ENCODE data around the gene ZNF79. TPM values are rescaled to one million over a fixed set of nuclear protein-coding genes. Genes with fewer than 3 reads are reported as not detected.

Gene ZNF79
- total RNA-seq, 1 experiment from 2014 or later, result 9.6 TPM

GRCh38 chr9:127398275-127398647, 25.9 kb upstream of the ZNF79 start:
- DNase-seq (ENCODE audit: low read depth), result no peak

DNA sequence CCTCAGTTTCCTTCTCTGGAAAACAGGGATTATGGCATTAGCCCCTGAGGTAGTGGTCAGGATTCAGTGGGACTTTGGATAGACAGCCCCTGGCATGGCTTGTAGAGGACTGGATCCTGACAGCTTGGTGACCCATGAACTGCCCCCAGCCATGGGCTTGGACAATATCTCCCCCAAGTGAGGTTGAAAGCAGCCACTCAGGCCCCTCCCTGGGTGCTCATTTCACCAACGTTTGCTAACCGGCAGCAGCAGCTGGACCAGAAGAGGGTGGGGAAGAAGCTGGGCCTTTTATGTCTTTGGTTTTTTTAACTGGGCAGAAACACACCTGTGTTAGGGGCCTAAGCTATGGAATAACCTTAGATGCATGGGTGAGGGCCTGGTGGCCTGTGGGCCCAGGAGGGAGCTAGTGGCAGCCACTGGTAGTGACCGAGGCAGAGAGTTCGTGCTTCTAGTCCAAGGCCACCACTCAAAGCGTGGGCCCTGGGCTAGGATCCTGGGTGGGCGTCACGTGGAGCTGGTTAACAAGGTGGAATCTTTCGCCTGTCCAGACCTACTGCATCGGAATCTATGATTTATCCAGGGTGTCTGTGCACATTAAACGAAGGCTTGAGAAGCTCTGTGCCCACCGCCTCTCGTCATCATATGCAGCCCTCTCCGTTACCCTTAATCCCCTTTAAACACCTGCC, 25.3 kb upstream of the ZNF79 start:
- DNase-seq (ENCODE audit: low read depth), result no peak

DNA sequence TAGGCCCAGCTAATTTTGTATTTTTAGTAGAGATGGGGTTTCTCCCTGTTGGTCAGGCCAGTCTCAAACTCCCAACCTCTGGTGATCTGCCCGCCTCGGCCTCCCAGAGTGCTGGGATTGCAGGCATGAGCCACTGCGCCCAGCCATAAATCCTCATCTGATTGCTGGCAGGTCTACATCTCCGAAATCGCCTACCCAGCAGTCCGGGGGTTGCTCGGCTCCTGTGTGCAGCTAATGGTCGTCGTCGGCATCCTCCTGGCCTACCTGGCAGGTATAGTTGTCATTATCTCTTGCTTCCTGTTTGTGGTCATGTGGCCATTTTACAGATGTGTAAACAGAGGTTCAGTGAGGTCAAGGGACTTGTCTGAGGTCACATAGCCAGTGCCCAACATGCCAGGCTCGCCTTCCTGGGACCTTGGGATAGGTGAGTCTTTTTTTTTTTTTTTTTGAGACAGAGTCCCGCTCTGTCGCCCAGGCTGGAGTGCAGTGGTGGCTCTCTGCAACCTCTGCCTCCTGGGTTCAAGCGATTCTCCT, 24.4 kb upstream of the ZNF79 start:
- DNase-seq (ENCODE audit: low read depth), result no peak

- DNase-seq (ENCODE audit: low read depth), result no peak
Observed at GRCh38 chr9:127402401-127403090, 21.6 kb upstream of the ZNF79 start.

DNA sequence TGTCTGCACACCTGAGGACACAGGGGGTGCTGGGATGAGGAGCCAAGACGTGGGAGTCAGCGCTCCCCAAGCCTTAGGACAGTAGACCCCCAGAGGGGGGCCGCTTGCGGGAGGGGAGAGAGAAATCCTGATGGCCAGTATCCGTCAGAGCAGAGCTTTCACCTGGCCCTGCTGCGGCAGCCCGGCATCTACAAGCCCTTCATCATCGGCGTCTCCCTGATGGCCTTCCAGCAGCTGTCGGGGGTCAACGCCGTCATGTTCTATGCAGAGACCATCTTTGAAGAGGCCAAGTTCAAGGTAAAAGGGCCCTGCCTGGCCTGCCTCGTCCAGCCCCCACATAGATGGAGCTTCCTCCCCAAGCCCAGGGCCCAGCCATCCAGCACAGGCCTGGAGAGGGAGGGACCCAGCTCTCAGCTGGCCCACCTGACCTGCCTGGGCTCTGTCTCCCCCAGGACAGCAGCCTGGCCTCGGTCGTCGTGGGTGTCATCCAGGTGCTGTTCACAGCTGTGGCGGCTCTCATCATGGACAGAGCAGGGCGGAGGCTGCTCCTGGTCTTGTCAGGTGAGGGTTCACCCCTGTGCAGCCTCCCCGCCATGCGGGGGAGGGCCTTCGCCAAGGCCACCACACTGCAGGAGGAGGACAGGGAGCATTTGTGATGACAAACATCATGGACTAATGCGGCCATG, 20.5 kb upstream of the ZNF79 start:
- no peak for DNase-seq (ENCODE audit: low read depth)

DNA sequence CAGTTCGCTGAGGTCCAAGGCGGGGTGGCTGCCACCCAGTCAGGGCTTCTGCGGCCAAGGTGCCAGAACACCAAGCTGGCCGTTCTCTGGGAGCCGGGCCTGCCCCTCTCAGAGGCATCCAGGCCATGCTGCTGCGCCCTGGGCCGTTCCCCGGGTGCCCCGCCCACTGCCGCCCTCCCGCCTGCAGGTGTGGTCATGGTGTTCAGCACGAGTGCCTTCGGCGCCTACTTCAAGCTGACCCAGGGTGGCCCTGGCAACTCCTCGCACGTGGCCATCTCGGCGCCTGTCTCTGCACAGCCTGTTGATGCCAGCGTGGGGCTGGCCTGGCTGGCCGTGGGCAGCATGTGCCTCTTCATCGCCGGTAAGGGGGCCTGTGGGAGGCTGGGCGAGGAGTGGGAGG, 19.6 kb upstream of the ZNF79 start:
- no peak for DNase-seq (ENCODE audit: low read depth)

DNA sequence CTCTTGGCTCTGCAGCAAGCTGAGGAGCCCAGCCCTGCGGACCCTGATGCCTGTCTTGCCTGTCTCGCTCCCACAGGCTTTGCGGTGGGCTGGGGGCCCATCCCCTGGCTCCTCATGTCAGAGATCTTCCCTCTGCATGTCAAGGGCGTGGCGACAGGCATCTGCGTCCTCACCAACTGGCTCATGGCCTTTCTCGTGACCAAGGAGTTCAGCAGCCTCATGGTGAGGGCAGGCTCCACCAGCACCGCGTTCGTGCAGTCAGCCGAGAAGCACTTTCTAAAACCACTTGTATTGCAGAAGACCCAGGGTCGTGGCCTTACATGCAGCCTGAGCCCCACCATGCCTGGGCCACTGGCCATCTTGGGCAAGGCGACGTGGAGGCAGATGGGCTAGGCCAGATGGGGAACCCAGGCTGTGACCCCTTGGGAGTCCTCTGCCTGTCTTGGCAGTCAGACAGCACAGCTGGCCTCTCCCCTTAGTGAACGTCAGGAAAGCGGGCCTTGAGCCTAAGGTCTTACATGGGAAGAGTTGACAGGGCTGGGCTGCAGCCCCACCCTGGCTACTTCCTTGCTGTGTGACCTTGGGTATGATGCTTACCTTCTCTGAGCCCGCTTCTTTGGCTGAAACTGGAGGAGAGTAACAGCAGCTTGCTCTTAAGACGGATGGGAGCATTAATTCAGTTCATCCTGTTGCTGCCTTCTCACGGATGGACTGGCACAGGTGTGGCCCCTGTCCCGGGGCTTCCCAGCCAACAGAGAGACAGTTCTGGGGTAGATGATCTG, 18.6 kb upstream of the ZNF79 start:
- no peak for DNase-seq (ENCODE audit: low read depth)

DNA sequence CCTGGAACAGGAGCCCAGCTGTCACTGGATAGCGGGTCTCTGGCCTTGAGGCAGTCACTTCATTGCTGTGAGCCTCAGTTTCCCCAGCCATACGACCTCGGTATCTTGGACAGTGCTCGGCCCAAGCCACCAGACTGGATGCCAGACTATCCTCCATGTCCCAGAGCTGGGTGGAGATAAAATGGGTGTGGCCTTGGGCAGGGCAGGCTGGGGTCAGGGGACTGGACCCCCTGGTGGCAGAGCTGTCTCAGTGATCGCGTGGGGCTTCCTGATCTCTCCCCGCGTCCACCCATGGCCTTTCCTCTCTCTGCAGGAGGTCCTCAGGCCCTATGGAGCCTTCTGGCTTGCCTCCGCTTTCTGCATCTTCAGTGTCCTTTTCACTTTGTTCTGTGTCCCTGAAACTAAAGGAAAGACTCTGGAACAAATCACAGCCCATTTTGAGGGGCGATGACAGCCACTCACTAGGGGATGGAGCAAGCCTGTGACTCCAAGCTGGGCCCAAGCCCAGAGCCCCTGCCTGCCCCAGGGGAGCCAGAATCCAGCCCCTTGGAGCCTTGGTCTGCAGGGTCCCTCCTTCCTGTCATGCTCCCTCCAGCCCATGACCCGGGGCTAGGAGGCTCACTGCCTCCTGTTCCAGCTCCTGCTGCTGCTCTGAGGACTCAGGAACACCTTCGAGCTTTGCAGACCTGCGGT, 17.2 kb upstream of the ZNF79 start:
- DNase-seq (ENCODE audit: low read depth), result no peak

- DNase-seq (ENCODE audit: low read depth), result no peak
Observed at GRCh38 chr9:127407492-127407843, 16.7 kb upstream of the ZNF79 start.

GRCh38 chr9:127411122-127411521, 13.1 kb upstream of the ZNF79 start:
- DNase-seq (ENCODE audit: low read depth), result no peak

DNA sequence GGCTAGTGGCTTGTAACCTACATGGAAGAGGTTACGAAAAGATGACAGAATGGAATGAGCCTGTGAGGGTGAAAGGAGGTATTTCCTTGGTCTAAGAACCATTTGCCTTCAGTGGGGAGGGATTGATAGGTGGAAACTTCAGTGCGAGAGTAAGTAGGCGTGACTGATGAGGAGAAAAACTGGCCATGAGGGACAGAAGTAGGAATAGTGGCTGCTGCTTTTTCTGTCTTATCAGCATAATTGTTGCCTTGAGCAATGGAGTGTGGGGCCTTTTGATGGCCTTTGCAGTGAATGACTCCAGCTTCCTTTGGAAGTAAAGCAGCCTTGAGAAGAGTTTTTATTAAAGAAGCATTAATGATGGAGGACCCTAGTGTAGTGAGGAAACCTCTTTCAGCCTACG, 9.0 kb upstream of the ZNF79 start:
- DNase-seq (ENCODE audit: low read depth), result no peak

DNA sequence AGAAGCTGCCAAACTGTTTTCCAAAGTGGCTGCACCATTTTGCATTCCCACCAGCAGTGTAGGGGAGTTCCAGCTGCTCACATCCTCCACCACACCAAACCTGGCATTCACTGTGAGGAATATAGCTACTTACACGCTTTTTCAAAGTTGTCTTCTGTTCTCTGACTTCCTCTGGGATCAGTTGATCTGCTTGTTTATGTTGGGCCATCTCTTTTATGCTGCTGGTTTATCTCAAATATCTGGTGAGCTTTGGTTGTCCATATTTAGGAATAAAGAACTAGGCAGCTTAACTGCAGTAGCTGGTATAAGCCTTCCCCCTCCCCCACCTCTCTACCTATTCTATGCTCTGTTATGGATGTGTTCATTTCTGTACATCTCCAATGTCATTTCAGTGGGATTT, 8.5 kb upstream of the ZNF79 start:
- DNase-seq (ENCODE audit: low read depth), result no peak

DNA sequence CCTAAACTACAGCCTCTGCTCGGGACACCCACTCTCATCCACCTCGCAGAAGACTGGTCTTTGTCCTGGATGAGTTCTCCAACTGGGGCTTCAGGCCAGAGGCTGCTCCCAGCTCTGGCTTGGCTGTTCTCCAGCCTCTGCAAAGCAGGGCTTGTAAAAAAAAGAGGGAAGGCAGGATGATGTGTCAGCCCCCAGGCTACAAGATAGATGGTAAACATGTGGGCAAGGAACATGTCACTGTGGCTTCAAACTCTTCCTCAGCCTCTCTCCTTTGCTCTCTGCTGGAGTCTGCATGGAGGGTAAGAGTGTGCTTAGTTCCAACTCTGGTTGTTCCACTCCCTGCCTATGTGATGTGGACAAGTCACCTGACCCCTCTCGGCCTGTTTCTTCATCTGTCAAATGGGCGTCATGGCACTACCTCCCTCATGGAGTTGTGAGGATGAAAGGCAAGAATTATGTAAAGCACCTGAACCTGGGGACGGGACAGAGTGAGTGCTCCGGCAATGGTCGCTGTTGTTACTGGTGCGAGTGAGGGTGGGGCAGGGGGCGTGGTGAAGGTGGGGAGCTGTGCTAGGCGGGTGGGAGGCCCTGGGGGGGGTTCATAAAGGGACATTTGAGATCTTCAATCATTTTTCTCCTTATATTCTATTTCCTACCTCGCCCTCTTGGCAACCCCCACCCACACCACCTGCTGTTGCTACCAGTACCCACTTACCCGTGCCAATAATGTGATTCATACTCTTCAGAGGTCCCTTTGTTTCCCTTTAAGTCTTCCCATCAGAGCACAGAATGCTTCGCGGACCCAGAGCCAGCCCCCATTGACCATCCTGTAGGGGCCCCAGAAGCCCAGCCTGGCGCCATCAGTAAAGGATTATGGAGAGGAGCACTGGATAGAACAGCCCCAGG, 6.8 kb upstream of the ZNF79 start:
- DNase-seq (ENCODE audit: low read depth), result peak; percentile 48

GRCh38 chr9:127418037-127418471, 6.1 kb upstream of the ZNF79 start:
- DNase-seq (ENCODE audit: low read depth), result no peak

- no peak for DNase-seq (ENCODE audit: low read depth)
Observed at GRCh38 chr9:127419348-127419747, 4.8 kb upstream of the ZNF79 start.

DNA sequence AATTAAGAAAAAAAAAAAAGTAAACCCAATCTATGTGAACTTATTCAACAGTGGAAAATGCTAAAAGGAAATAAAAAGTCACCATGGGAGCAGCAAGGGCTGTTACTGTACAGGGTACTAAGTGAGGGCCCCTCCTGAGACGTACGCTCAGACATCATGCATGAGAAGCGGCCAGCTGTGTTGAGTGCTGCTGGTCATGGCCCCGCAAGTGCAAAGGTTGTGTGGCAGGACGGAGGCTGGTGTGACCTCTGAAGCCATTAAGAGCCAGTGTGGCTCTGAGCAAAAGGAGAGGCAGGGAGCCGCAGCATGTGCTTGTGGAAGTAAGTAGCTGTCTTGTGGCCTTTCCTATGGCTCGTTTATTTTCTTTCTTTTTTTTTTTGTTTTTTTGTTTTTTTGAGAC, 3.1 kb upstream of the ZNF79 start:
- no peak for DNase-seq (ENCODE audit: low read depth)

- no peak for DNase-seq (ENCODE audit: low read depth)
Observed at GRCh38 chr9:127422133-127422782, 1.9 kb upstream of the ZNF79 start.

GRCh38 chr9:127422787-127423186, 1.4 kb upstream of the ZNF79 start:
- no peak for DNase-seq (ENCODE audit: low read depth)

DNA sequence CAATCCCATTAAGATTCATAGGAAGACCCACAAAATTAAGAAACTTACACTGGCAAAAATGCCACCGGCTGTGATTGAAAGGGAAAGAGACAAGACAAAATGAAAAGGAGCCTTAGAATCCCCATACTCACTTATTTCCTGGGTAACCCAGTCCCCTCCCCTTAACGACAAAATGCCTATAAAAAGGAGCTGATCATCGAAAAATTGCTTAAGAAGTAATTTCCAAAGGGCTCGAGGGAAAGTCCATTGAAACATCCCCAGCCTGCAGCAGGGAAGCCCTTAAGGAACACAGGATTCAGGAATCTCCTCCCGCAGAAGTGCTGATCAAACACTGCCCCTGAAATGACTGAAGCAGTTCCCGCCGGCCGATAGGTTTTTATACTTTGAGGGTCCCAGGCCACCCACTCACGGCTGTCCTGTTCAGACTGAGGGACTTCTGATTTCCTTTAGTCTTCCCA, 677 bp upstream of the ZNF79 start:
- DNase-seq (ENCODE audit: low read depth), result no peak

DNA sequence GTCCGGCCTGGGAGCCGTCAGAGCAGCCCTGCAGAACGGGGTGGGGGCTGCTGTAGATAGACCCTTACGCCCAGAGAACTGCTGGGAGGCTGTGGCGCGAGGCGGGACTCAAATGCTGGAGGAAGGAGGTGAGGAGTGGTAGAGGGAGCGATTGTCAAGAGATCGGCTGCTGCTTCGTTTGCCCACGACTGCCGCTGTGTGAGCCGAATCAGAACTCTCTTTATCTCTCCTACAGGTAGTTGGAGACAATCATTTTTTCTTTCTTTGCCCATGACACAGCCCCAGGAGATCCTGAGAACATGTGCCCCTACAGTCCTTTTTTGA, 456 bp downstream of the ZNF79 start:
- DNase-seq (ENCODE audit: low read depth), result no peak
